H9 (cell line): ENCODE data around the gene WDR54. TPM values are rescaled to one million over a fixed set of nuclear protein-coding genes. Genes with fewer than 3 reads are reported as not detected.

Experiments
- DNase-seq: peaks from one replicate; pipeline ENCODE4 v3.0.0-alpha.2; 2017
- H2AFZ ChIP-seq: one replicate; pipeline ENCODE4 v1.6.1; 2013; ENCODE audit warnings: mild to moderate bottlenecking, low read length, control low read depth, moderate library complexity
- H2AK5ac ChIP-seq: 2 replicates; pipeline ENCODE4 v1.6.1; 2013; ENCODE audit warnings: low read length, control low read depth, mixed read lengths; ENCODE audit not compliant: insufficient read length
- H2BK120ac ChIP-seq: one replicate; pipeline ENCODE4 v1.6.1; 2013; ENCODE audit warnings: low read depth, mild to moderate bottlenecking, low read length, control low read depth, inconsistent platforms; ENCODE audit not compliant: poor library complexity, severe bottlenecking
- H2BK12ac ChIP-seq: 2 replicates; pipeline ENCODE4 v1.6.1; 2013; ENCODE audit warnings: low read length, control low read depth, mixed read lengths, low read depth; ENCODE audit not compliant: insufficient read length
- H2BK15ac ChIP-seq: 2 replicates; pipeline ENCODE4 v1.6.1; 2013; ENCODE audit warnings: low read depth, low read length, control low read depth
- H2BK20ac ChIP-seq: one replicate; pipeline ENCODE4 v1.6.1; 2013; ENCODE audit warnings: low read depth, mild to moderate bottlenecking, low read length, control low read depth, inconsistent platforms; ENCODE audit not compliant: poor library complexity, severe bottlenecking
- H2BK5ac ChIP-seq: 2 replicates; pipeline ENCODE4 v1.6.1; 2013; ENCODE audit warnings: low read length, control low read depth, mixed read lengths; ENCODE audit not compliant: insufficient read length
- H3K14ac ChIP-seq: 2 replicates; pipeline ENCODE4 v1.6.1; 2013; ENCODE audit warnings: low read length, control low read depth; ENCODE audit not compliant: insufficient read depth
- H3K18ac ChIP-seq: 2 replicates; pipeline ENCODE4 v1.6.1; 2013; ENCODE audit warnings: low read depth, mild to moderate bottlenecking, mixed read lengths, low read length, control low read depth; ENCODE audit not compliant: insufficient read length
- H3K23ac ChIP-seq: 2 replicates; pipeline ENCODE4 v1.6.1; 2013; ENCODE audit warnings: low read length, control low read depth, mixed read lengths, low read depth; ENCODE audit not compliant: insufficient read length
- H3K23me2 ChIP-seq: 2 replicates; pipeline ENCODE4 v1.6.1; 2013; ENCODE audit warnings: low read depth, mild to moderate bottlenecking, mixed read lengths, low read length, control low read depth; ENCODE audit not compliant: insufficient read length, poor library complexity, severe bottlenecking
- H3K27ac ChIP-seq: 2 replicates; pipeline ENCODE4 v1.5.1; 2013; ENCODE audit warnings: low read length, control low read depth, mixed read lengths, low read depth; ENCODE audit not compliant: insufficient read length
- H3K27me3 ChIP-seq: 2 replicates; pipeline ENCODE4 v1.6.1; 2013; ENCODE audit warnings: low read length, control low read depth, inconsistent platforms; ENCODE audit not compliant: insufficient read depth
- H3K4ac ChIP-seq: 2 replicates; pipeline ENCODE4 v1.6.1; 2013; ENCODE audit warnings: low read depth, mild to moderate bottlenecking, control low read depth, inconsistent platforms, low read length, moderate library complexity
- H3K4me1 ChIP-seq: 2 replicates; pipeline ENCODE4 v1.6.1; 2013; ENCODE audit warnings: low read length, control low read depth, inconsistent platforms; ENCODE audit not compliant: insufficient read depth
- H3K4me2 ChIP-seq: 2 replicates; pipeline ENCODE4 v1.6.1; 2013; ENCODE audit warnings: low read length, control low read depth, mixed read lengths; ENCODE audit not compliant: insufficient read length, insufficient read depth
- H3K56ac ChIP-seq: 2 replicates; pipeline ENCODE4 v1.6.1; 2013; ENCODE audit warnings: low read depth, mild to moderate bottlenecking, mixed read lengths, low read length, control low read depth; ENCODE audit not compliant: insufficient read length
- H3K79me1 ChIP-seq: 2 replicates; pipeline ENCODE4 v1.6.1; 2013; ENCODE audit warnings: low read depth, mild to moderate bottlenecking, moderate library complexity, low read length, control low read depth, inconsistent platforms; ENCODE audit not compliant: insufficient read depth, poor library complexity, severe bottlenecking
- H3K79me2 ChIP-seq: 2 replicates; pipeline ENCODE4 v1.6.1; 2013; ENCODE audit warnings: low read length, control low read depth, inconsistent platforms; ENCODE audit not compliant: insufficient read depth
- H3K9ac ChIP-seq: 2 replicates; pipeline ENCODE4 v1.6.1; 2013; ENCODE audit warnings: low read length, control low read depth, mixed read lengths; ENCODE audit not compliant: insufficient read length; ENCODE audit errors: extremely low read depth
- H3K9me3 ChIP-seq: one replicate; pipeline ENCODE4 v1.6.1; 2013; ENCODE audit warnings: low read depth, low read length, inconsistent platforms; ENCODE audit not compliant: control insufficient read depth
- H3T11ph ChIP-seq: one replicate; pipeline ENCODE4 v1.6.1; 2013; ENCODE audit warnings: mild to moderate bottlenecking, low read length, control low read depth, inconsistent platforms
- H4K20me1 ChIP-seq: one replicate; pipeline ENCODE4 v1.6.1; 2013; ENCODE audit not compliant: control insufficient read depth, insufficient read length, insufficient read depth
- H4K5ac ChIP-seq: 2 replicates; pipeline ENCODE4 v1.6.1; 2013; ENCODE audit warnings: low read depth, mild to moderate bottlenecking, mixed read lengths, low read length, control low read depth; ENCODE audit not compliant: insufficient read length
- H4K8ac ChIP-seq: replicated peaks from 2 replicates; pipeline ENCODE4 v1.6.1; 2013; ENCODE audit warnings: low read length, control low read depth, mixed read lengths, low read depth; ENCODE audit not compliant: insufficient read length
- H4K91ac ChIP-seq: 2 replicates; pipeline ENCODE4 v1.6.1; 2013; ENCODE audit warnings: low read depth, mild to moderate bottlenecking, moderate library complexity, mixed read lengths, low read length, control low read depth; ENCODE audit not compliant: insufficient read length
- H3K27ac Mint-ChIP-seq, 3 experiments: 2 replicates in 2 of 3; 3 replicates in 1 of 3; pipeline ENCODE4 v1.8.0; 2020 to 2021; ENCODE audit warnings: mixed read lengths in 3 of 3, mild to moderate bottlenecking in 1 of 3, moderate library complexity in 1 of 3
- H3K27me3 Mint-ChIP-seq: 2 replicates; pipeline ENCODE4 v1.8.0; 2021; ENCODE audit warnings: low read depth, mild to moderate bottlenecking, moderate library complexity, mixed read lengths
- H3K36me3 Mint-ChIP-seq, 3 experiments: 2 replicates in 2 of 3; 3 replicates in 1 of 3; pipeline ENCODE4 v1.8.0; 2020 to 2021; ENCODE audit warnings: low read depth in 3 of 3, mixed read lengths in 3 of 3; ENCODE audit not compliant: insufficient read depth in 1 of 3
- H3K4me1 Mint-ChIP-seq, 2 experiments: 2 replicates each; pipeline ENCODE4 v1.8.0; 2020; ENCODE audit warnings: mixed read lengths in 2 of 2
- H3K4me3 Mint-ChIP-seq, 2 experiments: 2 replicates in 1 of 2; 3 replicates in 1 of 2; pipeline ENCODE4 v1.8.0; 2020 to 2021; ENCODE audit warnings: mild to moderate bottlenecking in 2 of 2, mixed read lengths in 2 of 2, moderate library complexity in 1 of 2
- H3K9me3 Mint-ChIP-seq, 2 experiments: 2 replicates in 1 of 2; 3 replicates in 1 of 2; pipeline ENCODE4 v1.8.0; 2020; ENCODE audit warnings: mild to moderate bottlenecking in 2 of 2, mixed read lengths in 2 of 2, moderate library complexity in 1 of 2
- CTCF ChIP-seq: fragments of 200-600 bp; sonication (generic); conservative IDR thresholded peaks from 3 replicates; pipeline ENCODE4 v1.8.0; 2021; ENCODE audit warnings: antibody characterized with exemption, mild to moderate bottlenecking
- WGBS: extraction: QIAGEN DNeasy Blood & Tissue Kit; methylation state at CpG from one replicate; pipeline ENCODE4 v1.1.7; 2013; ENCODE audit warnings: missing lambda C conversion rate, low lambda C conversion rate, mixed read lengths; ENCODE audit not compliant: insufficient read length; ENCODE audit errors: extremely low coverage; 5-methylcytosine and 5-hydroxymethylcytosine counted together
- total RNA-seq: library from RNA; stranded (reverse); gene quantifications from 2 replicates; pipeline ENCODE4 v1.2.1, GENCODE V29; 2021

WDR54 gene
- total RNA-seq, 1 experiment from 2014 or later, result 66.4 TPM

DNA sequence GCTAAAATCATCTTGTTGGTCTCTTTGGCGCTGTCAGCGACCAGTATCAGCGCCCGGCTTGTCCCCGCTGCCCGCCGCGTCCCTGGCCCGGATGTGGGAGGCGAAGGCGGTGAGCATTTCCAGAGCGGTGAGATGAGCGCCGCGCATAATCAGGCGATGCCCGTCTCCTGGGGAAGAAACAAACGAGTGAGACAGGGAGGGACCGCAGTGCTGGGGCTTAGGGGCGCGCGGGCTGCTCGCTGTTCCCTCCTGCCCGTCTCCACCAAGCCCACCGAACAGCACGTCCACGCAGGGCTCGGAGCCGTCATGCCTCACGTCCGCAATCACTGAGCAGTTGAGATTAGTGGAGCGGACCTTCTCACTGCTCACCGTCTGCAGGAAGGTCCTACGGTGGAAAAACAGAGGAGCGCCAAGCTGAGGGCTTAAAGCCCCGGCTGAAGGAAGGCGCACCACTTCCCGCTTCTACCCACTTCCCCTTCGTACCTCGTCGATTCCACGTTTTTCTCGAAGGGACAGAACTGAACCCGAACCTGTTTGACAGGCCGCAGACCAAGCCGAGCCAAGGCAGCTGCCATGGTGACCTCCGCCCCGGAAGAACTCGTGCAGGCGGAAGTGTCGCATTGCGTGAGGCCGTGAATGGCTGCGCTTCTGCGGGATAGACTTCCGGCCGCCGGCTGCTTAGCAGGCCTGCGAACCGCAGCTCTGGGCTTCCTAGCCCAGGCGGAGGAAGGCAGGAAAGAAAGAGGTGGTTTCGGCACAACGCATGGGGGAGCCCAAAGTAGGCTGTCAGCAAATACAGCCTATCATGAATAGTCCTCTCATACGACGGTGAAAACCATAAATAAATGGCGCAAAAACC, 50.8 kb downstream of the WDR54 start, which contains the start of gene MRPL53:
TSS of gene MRPL53 (minus strand) at position 595 of the 859 bp plus-strand sequence. CDS start at position 575, 20 bp downstream.
- peak within 1 kb of the TSS; percentile 98 to 99 (median 98) for H3K27ac Mint-ChIP-seq
- H3K27ac ChIP-seq, result peak within 1 kb of the TSS; percentile 83
- H3K36me3 Mint-ChIP-seq, result peaks cover 12 to 22% (median 19%) of the 10 kb centered on the region in 3 experiments
- H3K14ac ChIP-seq, result peak within 1 kb of the TSS; percentile 45; the same call in 1 of the 2 replicates
- H3K9me3 Mint-ChIP-seq, result no peaks in the 10 kb centered on the region; a peak in 1 of 5 replicates
- no peaks in the 10 kb centered on the region for H3K79me1 ChIP-seq
- H4K20me1 ChIP-seq, result no peaks in the 10 kb centered on the region
- WGBS, result no CpG with 5 or more reads among the region's 66 CpGs
- H3K27me3 ChIP-seq, result no peaks in the 10 kb centered on the region
- no peak within 1 kb of the TSS for H2BK12ac ChIP-seq
- peaks cover 8% of the 10 kb centered on the region for H3K23me2 ChIP-seq
- no peak within 1 kb of the TSS for H2BK120ac ChIP-seq
- peaks cover 3% of the 10 kb centered on the region for H3K27me3 Mint-ChIP-seq
- H4K5ac ChIP-seq, result peak within 1 kb of the TSS; percentile 37
- H3K4me2 ChIP-seq, result peak within 1 kb of the TSS; percentile 82
- peak within 1 kb of the TSS; percentile 96 to 98 for H3K4me3 Mint-ChIP-seq
- no peaks in the 10 kb centered on the region for H3K9me3 ChIP-seq
- H2AK5ac ChIP-seq, result no peak within 1 kb of the TSS
- no peaks in the 10 kb centered on the region for H3K4me1 ChIP-seq
- no peak within 1 kb of the TSS for H3T11ph ChIP-seq
- H2BK15ac ChIP-seq, result no peak within 1 kb of the TSS
- no peak within 1 kb of the TSS for H2BK5ac ChIP-seq
- H3K23ac ChIP-seq, result no peak within 1 kb of the TSS
- no peak within 1 kb of the TSS for H3K4ac ChIP-seq
- H2AFZ ChIP-seq, result no peak within 1 kb of the TSS
- H4K8ac ChIP-seq, result no peak within 1 kb of the TSS
- peak within 1 kb of the TSS; percentile 71 for H3K9ac ChIP-seq
- H3K18ac ChIP-seq, result peak within 1 kb of the TSS; percentile 41
- peak; percentile 94 for DNase-seq
- H2BK20ac ChIP-seq, result no peak within 1 kb of the TSS
- H4K91ac ChIP-seq, result no peak within 1 kb of the TSS
- H3K4me1 Mint-ChIP-seq, result peaks cover 11 to 12% of the 10 kb centered on the region in 2 experiments
- H3K56ac ChIP-seq, result no peak within 1 kb of the TSS
- TF ChIP-seq CTCF, result 0 out of 3 replicates have a peak, but pooled peaks have one; percentile 21
- no peaks in the 10 kb centered on the region for H3K79me2 ChIP-seq
